ENCODE measurements around the gene NDUFS7. TPM values are rescaled to one million over a fixed set of nuclear protein-coding genes. Genes with fewer than 3 reads are reported as not detected.
A peak's percentile ranks its signal among the peaks of the same experiment; 100 is the strongest.

Gene NDUFS7
- total RNA-seq, 1 donor from 2014 or later: 104 TPM

DNA sequence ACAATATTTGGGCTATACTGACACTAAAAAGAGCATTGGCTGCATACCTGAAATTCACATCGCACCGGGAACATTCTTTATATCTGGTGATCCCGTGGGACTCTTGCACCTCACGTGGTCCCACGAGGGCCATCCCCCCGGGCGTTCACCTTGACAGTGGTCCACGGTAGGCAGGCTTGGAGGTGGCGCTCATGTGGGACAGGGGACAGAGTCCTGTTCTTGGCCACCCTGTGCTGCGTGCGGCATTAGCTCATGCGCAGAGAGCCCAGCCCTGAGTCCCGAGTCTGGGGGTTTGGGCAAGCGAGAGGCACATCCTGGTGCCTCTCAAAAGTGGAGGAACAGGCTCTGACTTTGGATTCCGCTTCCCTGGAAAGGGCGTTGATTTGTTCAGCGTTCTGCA is 10.1 kb downstream of the NDUFS7 start:
- no peaks in the 10 kb centered on the region for H3K9me3 Mint-ChIP-seq

DNA sequence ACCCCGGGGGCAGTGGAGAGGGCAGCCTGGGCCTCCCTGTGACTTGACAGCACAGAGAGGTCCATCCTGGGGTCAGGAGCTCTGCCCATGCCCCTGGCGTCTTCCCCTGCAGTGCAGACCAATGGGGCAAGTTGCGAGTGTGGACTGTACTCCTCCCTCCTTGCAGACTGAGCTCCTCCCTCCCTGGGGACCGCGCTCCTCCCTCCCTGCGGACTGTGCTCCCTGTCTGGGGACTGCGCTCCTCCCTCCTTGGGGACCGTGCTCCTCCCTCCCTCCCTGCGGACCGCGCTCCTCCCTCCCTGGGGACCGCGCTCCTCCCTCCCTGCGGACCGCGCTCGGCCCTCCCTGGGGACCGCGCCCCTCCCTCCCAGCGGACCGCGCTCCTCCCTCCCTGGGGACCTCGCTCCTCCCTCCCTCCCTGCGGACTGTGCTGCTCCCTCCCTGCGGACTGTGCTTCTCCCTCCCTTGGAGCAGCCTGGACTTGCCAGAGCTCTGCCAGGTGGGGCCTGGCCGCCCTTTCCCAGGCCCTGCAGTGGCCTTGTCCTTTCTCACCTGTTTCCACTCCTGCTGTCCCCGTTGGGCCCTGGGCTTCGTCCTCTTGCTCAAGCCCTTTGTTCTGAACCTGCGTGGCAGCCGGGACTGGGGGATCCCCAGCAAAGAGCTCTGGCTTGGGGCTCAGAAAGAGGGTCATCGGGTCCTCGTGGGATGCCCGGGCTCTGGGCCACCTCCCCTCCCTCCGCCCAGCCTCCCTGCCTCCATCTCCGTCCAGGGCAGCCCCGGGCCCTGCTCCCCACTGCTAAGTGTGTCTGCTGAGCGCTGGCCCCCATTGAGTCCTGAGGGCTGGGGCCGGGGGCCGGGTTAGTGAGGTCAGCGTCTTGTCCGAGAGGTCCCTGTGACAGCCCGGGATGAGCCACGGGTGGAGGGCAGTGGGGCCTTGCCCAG is 10.8 kb downstream of the NDUFS7 start:
- Mint-ChIP-seq H3K4me1 (ENCODE audit: low read depth) (no peaks in the 10 kb centered on the region), H3K27me3 (ENCODE audit: low read depth) (no peaks in the 10 kb centered on the region), H3K27ac (no peak overlapping the region), H3K9me3 (no peaks in the 10 kb centered on the region), H3K36me3 (ENCODE audit: low read depth) (peaks cover 20% of the 10 kb centered on the region), H3K4me3 (ENCODE audit: low read depth) (no peak overlapping the region)
- intact Hi-C loops (cut with micrococcal nuclease): no loop called here
- DNase-seq (ENCODE audit: low spot score): no peak

More for the DNA sequence above, 10.1 kb downstream of the NDUFS7 start:
- no peak overlapping the region for H3K27ac Mint-ChIP-seq
- H3K27me3 Mint-ChIP-seq (ENCODE audit: low read depth): no peaks in the 10 kb centered on the region
- intact Hi-C loops (cut with micrococcal nuclease): no loop called here
- peaks cover 27% of the 10 kb centered on the region for H3K36me3 Mint-ChIP-seq (ENCODE audit: low read depth)
- no peaks in the 10 kb centered on the region for H3K4me1 Mint-ChIP-seq (ENCODE audit: low read depth)
- H3K4me3 Mint-ChIP-seq (ENCODE audit: low read depth): no peak overlapping the region
- DNase-seq (ENCODE audit: low spot score): no peak

GRCh38 chr19:1395194-1396018 is 11.7 kb downstream of the NDUFS7 start:
- Mint-ChIP-seq H3K4me3 (ENCODE audit: low read depth) (no peak overlapping the region), H3K36me3 (ENCODE audit: low read depth) (peaks cover 13% of the 10 kb centered on the region), H3K27me3 (ENCODE audit: low read depth) (no peaks in the 10 kb centered on the region), H3K4me1 (ENCODE audit: low read depth) (no peaks in the 10 kb centered on the region), H3K27ac (no peak overlapping the region), H3K9me3 (no peaks in the 10 kb centered on the region)
- no peak for DNase-seq (ENCODE audit: low spot score)
- intact Hi-C loops (cut with micrococcal nuclease): no loop called here

GRCh38 chr19:1396019-1396767 is 12.5 kb downstream of the NDUFS7 start:
- no peaks in the 10 kb centered on the region for H3K4me1 Mint-ChIP-seq (ENCODE audit: low read depth)
- DNase-seq (ENCODE audit: low spot score): no peak
- no peaks in the 10 kb centered on the region for H3K27me3 Mint-ChIP-seq (ENCODE audit: low read depth)
- no peak overlapping the region for H3K27ac Mint-ChIP-seq
- intact Hi-C loops (cut with micrococcal nuclease): no loop called here
- H3K9me3 Mint-ChIP-seq: no peaks in the 10 kb centered on the region
- H3K4me3 Mint-ChIP-seq (ENCODE audit: low read depth): no peak overlapping the region
- H3K36me3 Mint-ChIP-seq (ENCODE audit: low read depth): peaks cover 7% of the 10 kb centered on the region

DNA sequence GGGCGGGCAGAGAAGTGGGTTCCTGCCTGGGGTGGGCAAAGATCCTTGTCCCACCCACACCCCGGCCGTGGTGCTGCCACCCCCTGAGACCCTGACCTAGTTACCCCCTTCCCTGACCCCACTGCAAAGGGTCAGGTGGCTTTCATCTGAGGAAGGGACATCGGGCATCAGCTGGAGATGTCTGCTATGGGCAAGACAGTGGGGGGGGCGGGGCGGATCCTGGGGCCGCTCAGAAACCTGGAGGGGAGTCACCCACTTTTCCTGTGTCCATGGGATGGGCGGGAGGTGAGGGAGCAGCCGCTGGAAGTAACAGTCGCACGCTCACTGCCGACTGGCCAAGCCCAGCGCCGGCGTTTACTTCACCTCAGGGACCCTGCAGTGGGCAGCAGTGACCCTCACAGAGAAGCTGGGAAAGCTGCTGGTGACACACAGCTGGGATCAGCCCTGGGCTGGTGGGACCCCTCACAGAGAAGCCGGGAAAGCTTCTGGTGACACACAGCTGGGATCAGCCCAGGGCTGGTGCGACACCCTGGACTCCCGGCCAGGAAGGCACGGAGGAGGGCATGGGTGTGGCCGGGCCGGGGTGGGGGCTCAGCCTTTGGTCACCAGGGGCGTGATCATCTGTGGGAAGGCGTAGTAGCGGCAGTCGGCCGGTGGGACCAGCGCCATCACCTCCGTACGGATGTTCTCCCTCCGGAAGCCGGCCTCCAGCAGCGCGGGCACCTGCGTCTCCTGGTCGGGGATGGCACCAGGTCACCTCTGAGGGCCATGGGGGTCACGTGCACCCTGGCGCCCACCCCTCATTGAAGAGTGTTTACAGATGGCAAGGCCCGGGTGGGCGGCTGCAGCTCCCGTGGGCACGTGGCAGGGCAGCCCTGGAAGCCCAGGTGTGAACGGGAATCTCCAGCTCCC is 13.3 kb downstream of the NDUFS7 start:
- Mint-ChIP-seq H3K36me3 (ENCODE audit: low read depth) (peaks cover 5% of the 10 kb centered on the region), H3K4me3 (ENCODE audit: low read depth) (no peak overlapping the region), H3K9me3 (no peaks in the 10 kb centered on the region), H3K27ac (no peak overlapping the region), H3K27me3 (ENCODE audit: low read depth) (no peaks in the 10 kb centered on the region), H3K4me1 (ENCODE audit: low read depth) (no peaks in the 10 kb centered on the region)
- intact Hi-C loops (cut with micrococcal nuclease): no loop called here
- no peak for DNase-seq (ENCODE audit: low spot score)

DNA sequence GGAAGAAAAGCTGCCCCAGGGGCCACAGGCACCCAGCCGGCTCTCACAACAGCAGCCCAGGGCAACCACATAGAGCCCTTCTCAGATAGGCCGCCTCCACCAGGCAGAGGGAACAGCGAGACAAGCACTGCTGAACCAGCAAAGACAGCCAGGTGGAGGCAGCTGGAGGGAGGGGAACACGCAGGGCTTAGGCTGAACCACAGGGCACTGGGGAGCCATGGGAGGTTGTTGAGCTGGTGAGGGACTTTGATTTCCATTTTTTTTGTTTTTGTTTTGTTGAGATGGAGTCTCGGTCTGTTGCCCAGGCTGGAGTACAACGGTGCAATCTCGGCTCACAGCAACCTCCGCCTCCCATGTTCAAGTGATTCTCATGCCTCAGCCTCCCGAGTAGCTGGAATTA is 14.1 kb downstream of the NDUFS7 start:
- H3K27me3 Mint-ChIP-seq (ENCODE audit: low read depth): peaks cover 2% of the 10 kb centered on the region

DNA sequence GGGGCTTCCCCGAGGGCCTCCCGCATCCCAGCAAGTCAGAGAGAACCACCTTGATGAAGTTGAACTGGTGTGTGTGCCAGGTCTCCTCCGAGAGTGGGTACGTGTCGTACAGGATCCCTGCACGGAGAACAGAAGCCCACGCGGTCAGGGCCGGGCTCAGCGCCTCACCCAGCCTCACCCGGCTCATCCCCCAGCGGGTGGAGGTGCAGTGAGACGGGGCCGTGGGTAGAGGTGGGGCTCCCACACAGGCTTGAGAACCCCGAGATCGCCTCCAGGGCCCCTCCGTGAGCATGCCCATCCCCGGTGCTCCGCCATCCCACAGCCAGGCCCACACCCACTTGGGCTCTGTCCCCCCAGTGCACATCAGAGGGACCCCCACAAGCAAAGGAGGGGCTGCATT is 15.4 kb downstream of the NDUFS7 start:
- no peak overlapping the region for H3K4me3 Mint-ChIP-seq (ENCODE audit: low read depth)

More for the DNA sequence above, 14.1 kb downstream of the NDUFS7 start:
- Mint-ChIP-seq H3K27ac (no peak overlapping the region), H3K9me3 (no peaks in the 10 kb centered on the region), H3K36me3 (ENCODE audit: low read depth) (no peaks in the 10 kb centered on the region), H3K4me3 (ENCODE audit: low read depth) (no peak overlapping the region), H3K4me1 (ENCODE audit: low read depth) (peaks cover 4% of the 10 kb centered on the region)
- intact Hi-C loops (cut with micrococcal nuclease): no loop called here
- DNase-seq (ENCODE audit: low spot score): no peak

GRCh38 chr19:1399745-1400144 is 16.0 kb downstream of the NDUFS7 start:
- Mint-ChIP-seq H3K4me3 (ENCODE audit: low read depth) (no peak overlapping the region), H3K27ac (no peak overlapping the region), H3K36me3 (ENCODE audit: low read depth) (no peaks in the 10 kb centered on the region), H3K9me3 (no peaks in the 10 kb centered on the region), H3K27me3 (ENCODE audit: low read depth) (peaks cover 2% of the 10 kb centered on the region), H3K4me1 (ENCODE audit: low read depth) (peaks cover 4% of the 10 kb centered on the region)
- no peak for DNase-seq (ENCODE audit: low spot score)
- intact Hi-C loops (cut with micrococcal nuclease): loop anchor here (10.0 kb wide), 2 partner anchors 125 to 155 kb away; partner anchors contain the start of genes ATP5F1D, FAM174C and MIDN

More for the DNA sequence above, 15.4 kb downstream of the NDUFS7 start:
- DNase-seq (ENCODE audit: low spot score): no peak
- Mint-ChIP-seq H3K9me3 (no peaks in the 10 kb centered on the region), H3K27me3 (ENCODE audit: low read depth) (peaks cover 2% of the 10 kb centered on the region), H3K27ac (no peak overlapping the region), H3K36me3 (ENCODE audit: low read depth) (no peaks in the 10 kb centered on the region), H3K4me1 (ENCODE audit: low read depth) (peaks cover 4% of the 10 kb centered on the region)
- intact Hi-C loops (cut with micrococcal nuclease): no loop called here

DNA sequence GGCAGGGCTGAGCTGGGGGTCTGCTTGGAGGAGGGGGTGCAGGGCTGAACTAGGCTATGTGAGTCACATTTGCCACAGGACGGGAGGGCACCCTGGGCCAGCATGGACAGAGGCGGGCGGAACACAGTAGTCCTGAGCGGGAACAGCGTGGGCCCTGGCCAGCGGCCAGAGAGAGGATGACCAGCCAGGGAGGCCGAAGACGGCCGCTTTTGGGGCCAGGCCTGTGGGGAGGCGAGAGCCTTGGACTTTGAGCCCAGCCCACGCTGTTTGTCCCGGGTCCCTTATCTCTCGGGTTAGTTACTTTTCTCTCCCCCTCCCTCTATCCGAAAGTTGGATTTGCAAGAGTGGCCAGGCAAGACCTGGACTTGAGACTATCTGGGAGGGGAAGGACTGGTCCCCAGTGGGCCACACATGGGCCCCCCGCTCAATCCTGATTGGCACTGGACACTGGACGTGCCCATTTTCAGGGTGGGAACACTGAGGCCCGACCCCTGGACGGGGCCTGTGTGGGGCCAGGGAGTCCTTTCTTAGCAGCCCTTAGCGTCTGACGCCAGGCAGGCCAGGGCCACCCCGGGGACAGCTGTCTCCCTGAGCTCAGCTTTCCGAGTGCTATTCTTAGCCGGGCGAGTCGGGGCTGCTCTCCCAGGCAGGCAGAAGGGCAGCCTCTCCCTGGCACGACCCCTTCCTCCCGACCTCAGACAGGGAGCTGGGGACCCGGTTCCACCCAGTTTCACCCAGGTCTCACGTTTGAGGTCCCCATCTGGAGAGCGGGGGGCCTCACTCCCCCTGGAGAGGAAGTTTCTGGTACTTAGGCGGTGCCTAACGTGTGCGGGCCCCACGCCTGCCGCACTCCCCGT is 16.8 kb downstream of the NDUFS7 start:
- Mint-ChIP-seq H3K36me3 (ENCODE audit: low read depth) (no peaks in the 10 kb centered on the region), H3K27me3 (ENCODE audit: low read depth) (peaks cover 2% of the 10 kb centered on the region), H3K27ac (no peak overlapping the region), H3K9me3 (no peaks in the 10 kb centered on the region), H3K4me1 (ENCODE audit: low read depth) (peaks cover 4% of the 10 kb centered on the region), H3K4me3 (ENCODE audit: low read depth) (peak overlapping the region; percentile 66)
- no peak for DNase-seq (ENCODE audit: low spot score)
- intact Hi-C loops (cut with micrococcal nuclease): loop anchor here (10.0 kb wide), 2 partner anchors 126 to 156 kb away; partner anchors contain the start of genes ATP5F1D, FAM174C and MIDN

DNA sequence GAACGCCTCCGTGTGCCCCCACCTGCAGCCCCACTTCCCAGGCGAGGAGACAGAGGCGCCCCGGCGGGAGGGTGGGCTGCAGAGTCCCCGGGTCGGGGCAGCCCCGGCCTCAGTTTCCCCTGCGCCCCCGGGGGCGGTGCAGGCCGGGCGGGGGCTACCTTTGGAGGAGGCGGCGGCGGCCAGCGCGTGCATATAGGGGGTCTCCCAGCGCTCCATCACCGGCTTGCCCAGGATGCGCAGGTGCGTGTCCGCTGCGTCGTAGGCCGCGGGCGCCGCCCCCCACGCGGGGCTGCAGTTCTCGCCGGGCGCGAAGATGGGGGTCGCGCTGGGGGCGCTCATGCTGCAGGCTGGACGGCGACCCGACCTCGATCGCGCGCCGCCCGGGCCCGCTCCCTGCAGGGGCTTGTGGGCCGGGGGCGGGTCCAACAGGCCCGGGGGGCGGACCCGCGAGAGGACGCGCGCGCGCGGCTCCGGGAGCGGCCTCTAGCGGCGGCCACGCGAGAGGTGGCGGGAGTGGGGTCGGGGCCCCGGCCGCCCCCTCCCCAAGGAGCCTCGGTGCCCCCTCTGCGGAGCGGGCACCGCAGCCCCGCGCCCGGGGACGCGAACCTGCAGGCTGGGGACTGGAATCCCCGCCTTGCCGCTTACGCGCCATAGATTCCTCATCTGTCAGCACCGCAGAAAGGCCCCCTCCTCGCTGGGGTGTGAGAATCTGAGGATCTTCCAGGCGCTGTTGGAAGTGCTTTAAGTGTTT is 17.6 kb downstream of the NDUFS7 start, which contains the start of gene GAMT:
Gene GAMT, minus strand, starts transcription at position 405 of the 751 bp plus-strand sequence. Its CDS starts 66 bp downstream, at position 339.
- peak; percentile 45 for DNase-seq (ENCODE audit: low spot score)
- H3K9me3 Mint-ChIP-seq: no peaks in the 10 kb centered on the region
- H3K4me1 Mint-ChIP-seq (ENCODE audit: low read depth): peaks cover 5% of the 10 kb centered on the region
- H3K36me3 Mint-ChIP-seq (ENCODE audit: low read depth): no peaks in the 10 kb centered on the region
- peak within 1 kb of the TSS; percentile 66 for H3K4me3 Mint-ChIP-seq (ENCODE audit: low read depth)
- peaks cover 2% of the 10 kb centered on the region for H3K27me3 Mint-ChIP-seq (ENCODE audit: low read depth)
- intact Hi-C loops (cut with micrococcal nuclease): loop anchor here (10.0 kb wide), 2 partner anchors 127 to 157 kb away; partner anchors contain the start of genes ATP5F1D, FAM174C and MIDN
- no peak within 1 kb of the TSS for H3K27ac Mint-ChIP-seq
